ENCODE measurements around the gene TOR1AIP1.

GRCh38 chr1:179935909-179936496, 53.9 kb downstream of the TOR1AIP1 start:
- TF ChIP-seq, protein P1, sequence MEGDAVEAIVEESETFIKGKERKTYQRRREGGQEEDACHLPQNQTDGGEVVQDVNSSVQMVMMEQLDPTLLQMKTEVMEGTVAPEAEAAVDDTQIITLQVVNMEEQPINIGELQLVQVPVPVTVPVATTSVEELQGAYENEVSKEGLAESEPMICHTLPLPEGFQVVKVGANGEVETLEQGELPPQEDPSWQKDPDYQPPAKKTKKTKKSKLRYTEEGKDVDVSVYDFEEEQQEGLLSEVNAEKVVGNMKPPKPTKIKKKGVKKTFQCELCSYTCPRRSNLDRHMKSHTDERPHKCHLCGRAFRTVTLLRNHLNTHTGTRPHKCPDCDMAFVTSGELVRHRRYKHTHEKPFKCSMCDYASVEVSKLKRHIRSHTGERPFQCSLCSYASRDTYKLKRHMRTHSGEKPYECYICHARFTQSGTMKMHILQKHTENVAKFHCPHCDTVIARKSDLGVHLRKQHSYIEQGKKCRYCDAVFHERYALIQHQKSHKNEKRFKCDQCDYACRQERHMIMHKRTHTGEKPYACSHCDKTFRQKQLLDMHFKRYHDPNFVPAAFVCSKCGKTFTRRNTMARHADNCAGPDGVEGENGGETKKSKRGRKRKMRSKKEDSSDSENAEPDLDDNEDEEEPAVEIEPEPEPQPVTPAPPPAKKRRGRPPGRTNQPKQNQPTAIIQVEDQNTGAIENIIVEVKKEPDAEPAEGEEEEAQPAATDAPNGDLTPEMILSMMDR (IDR thresholded peaks at IDR 0.05): no peak
- no peak for TF ChIP-seq POLR2A (IDR thresholded peaks at IDR 0.05)
